Nasal cavity respiratory epithelium epithelial cell of viscerocranial mucosa (primary cell): Measurements from ENCODE around the gene GAST. TPM values are rescaled to one million over a fixed set of nuclear protein-coding genes. Genes with fewer than 3 reads are reported as not detected.

ENCODE experiments used
- total RNA-seq: library from RNA; depleted of rRNA; stranded (reverse); fragments of >200 nt; gene quantifications from 2 replicates; pipeline ENCODE4 v1.2.3, GENCODE V29; 2014

Gene GAST, protein sequence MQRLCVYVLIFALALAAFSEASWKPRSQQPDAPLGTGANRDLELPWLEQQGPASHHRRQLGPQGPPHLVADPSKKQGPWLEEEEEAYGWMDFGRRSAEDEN
- total RNA-seq = 1.0 TPM in 1 of 2 replicates, not detected in the other

DNA sequence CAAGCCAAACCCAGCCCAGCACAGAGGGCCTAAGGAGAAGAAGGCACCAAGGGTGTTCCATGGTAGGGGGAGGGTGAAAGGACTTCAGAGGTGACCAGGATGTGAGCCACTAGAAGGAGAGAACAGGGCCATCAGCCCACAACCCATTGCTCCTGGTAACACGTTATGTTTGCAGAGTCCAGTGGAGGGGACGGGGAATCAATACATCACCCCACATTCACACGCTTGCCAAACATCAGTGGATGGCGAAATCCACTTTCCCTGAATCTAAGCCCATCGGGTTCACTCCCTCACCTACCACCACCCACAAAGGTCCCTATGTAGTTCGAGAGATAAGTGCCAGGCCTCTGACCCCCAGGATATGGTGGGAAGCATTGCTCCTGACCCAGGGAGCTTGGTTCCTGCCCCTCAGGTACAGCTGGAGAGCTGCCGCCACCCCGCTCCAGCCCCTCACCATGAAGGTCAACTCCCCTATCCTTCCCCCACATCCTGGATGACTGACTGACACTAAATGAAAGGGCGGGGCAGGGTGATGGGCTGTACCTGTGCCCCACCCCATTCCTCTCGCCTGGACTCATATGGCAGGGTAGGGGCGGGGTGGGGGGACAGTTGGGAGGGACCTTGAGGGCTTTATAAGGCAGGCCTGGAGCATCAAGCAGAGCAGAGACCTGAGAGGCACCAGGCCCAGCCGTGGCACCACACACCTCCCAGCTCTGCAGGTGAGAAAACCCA, at the start of gene GAST:
Gene GAST (plus strand): TSS at position 663 of the 732 bp plus-strand sequence. CDS start 3,106 bp downstream, outside the sequence.

DNA sequence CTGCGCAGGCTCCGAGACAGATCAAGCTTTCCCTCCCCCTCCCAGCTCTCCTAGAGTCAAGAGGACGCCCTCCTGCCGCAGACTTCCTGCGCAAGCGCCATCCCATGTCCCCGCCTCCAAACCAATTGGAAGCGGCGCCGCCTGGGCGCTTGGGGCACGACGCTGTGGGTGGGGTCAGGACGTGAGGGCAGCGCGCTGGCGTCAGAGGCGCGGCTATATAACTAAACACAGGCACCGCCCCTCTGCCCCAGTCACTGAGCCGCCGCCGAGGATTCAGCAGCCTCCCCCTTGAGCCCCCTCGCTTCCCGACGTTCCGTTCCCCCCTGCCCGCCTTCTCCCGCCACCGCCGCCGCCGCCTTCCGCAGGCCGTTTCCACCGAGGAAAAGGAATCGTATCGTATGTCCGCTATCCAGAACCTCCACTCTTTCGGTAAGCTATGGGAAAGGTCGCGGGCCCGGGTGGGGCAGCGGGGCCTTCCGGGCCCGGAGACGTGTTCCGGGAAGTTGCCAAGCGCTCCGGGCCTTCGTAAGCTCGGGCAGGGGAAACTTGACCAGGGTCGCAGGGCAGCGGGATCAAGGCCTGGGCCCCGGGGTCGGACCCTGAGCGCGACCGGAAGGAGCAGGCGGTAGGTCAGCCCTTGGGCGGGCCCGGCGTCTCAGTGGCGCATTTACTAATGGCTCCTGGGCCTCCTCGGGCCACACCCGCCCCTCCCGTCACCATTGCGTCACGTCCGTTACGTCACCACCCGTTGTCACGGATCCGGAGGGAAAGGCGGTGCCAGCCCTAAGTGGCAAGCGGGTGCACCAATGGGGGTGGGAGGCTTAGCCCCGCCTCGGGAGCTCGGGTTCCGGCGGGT, 23.3 kb upstream of the GAST start, which contains the start of gene EIF1:
Gene EIF1 (plus strand): TSS at position 245 of the 856 bp plus-strand sequence. CDS start 154 bp downstream, at position 399.

DNA sequence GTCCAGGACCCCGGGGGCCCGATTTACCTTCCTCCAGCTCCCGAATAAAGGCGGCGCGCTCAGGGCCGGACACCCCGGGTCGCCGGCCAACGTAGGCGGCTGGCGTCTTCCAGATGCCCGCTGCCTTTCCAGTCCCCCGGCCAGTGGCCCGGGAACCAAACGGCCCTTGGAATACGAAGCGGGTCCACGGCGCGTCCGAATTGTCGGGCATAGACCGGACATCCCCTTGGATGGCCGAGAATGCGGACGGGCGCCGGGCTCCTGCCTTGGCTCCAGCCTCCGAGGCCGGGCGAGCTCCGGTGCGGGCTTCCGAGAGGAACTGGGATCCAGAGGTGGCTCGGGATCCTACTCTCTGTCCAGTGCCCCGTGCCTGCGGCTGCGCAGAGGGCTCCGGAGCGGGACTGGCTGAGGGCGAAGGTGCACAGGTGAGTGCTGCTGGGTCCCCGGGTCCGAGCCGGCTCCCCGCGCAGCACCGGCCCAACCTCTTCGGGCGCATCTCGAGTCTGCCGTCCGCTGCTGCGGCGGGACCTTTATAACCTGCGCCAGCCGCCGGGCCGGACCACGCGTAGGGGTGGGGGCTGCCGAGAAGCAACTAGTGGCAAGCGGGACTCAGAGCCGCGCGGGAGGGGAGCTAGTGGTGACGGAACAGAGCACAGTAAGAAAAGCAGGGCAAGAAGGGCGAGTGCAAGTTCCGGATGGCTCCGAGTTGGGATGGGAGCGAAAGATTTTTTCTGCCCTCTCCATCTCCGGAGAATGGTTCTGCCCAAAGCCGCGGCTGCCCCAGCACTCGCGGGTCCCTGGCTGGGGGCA, 22.2 kb downstream of the GAST start, which contains the start of gene HAP1:
Gene HAP1 (minus strand): TSS at position 505 of the 810 bp plus-strand sequence. CDS start 9 bp downstream, at position 496.

Other genes with a start within 250 kb of the GAST start
- not detected in 2 replicates for gene KRT32, start 244.9 kb upstream of the GAST start, total RNA-seq
- gene KRT35, start 231.2 kb upstream of the GAST start, total RNA-seq = not detected in 2 replicates
- gene KRT36, start 222.4 kb upstream of the GAST start, total RNA-seq = not detected in 2 replicates
- gene KRT13, start 206.7 kb upstream of the GAST start, total RNA-seq = 6.5 and 231 TPM in 2 replicates
- 38.3 and 63.4 TPM in 2 replicates for gene KRT15, start 193.4 kb upstream of the GAST start, total RNA-seq
- 637 and 3,236 TPM in 2 replicates for gene KRT19, start 184.0 kb upstream of the GAST start, total RNA-seq
- gene KRT9, start 140.3 kb upstream of the GAST start, total RNA-seq = 0.21 and 0.34 TPM in 2 replicates
- gene KRT14, start 125.4 kb upstream of the GAST start, total RNA-seq = 254 and 1,560 TPM in 2 replicates
- 2,627 and 3,653 TPM in 2 replicates for gene KRT16, start 99.6 kb upstream of the GAST start, total RNA-seq
- 27,930 and 28,043 TPM in 2 replicates for gene KRT17, start 87.8 kb upstream of the GAST start, total RNA-seq
- gene EIF1, start 23.4 kb upstream of the GAST start, total RNA-seq = 140 and 223 TPM in 2 replicates
- 1.4 and 5.1 TPM in 2 replicates for gene HAP1, start 22.3 kb downstream of the GAST start, total RNA-seq
- gene JUP, start 74.4 kb downstream of the GAST start, total RNA-seq = 357 and 772 TPM in 2 replicates
- 33.5 and 51.7 TPM in 2 replicates for gene P3H4, start 99.6 kb downstream of the GAST start, total RNA-seq
- 34.5 and 113 TPM in 2 replicates for gene FKBP10, start 100.7 kb downstream of the GAST start, total RNA-seq
- gene NT5C3B, start 123.9 kb downstream of the GAST start, total RNA-seq = 35.0 and 73.1 TPM in 2 replicates
- 0.14 TPM in 1 of 2 replicates, not detected in the other for gene KLHL10, start 125.5 kb downstream of the GAST start, total RNA-seq
- gene KLHL11, start 153.1 kb downstream of the GAST start, total RNA-seq = 41.4 and 45.1 TPM in 2 replicates
- 114 and 147 TPM in 2 replicates for gene ACLY, start 206.6 kb downstream of the GAST start, total RNA-seq
- under 0.01 and 0.07 TPM in 2 replicates for gene ODAD4, start 218.3 kb downstream of the GAST start, total RNA-seq